Measurements from ENCODE around the gene XYLT1.

XYLT1 gene

DNA sequence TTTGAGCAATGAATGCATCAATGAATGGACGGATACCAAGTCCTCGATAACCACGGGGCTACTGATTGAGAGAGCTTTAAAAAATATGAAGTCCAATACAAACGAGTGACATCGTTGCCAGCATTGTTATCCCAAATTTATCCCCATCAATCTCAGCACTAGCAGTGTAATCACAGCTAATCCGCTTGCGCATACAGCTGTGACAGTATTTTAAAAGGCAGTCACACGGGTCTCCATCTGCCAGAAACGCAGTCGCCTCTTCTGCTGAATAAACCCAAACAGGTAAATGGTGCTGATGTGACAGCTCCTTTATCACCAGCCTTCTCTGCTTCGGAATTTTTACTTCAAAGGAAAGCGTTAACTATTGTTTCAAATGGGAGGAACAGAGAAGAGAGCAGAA lies 311.1 kb downstream of the XYLT1 start:
- no peaks in the 10 kb centered on the region for H3K27me3 ChIP-seq (ENCODE audit: control insufficient read depth, insufficient read depth, low read length)
- H3K4me3 ChIP-seq (ENCODE audit: low read depth, low read length), result no peak overlapping the region
- no peaks in the 10 kb centered on the region for H3K36me3 ChIP-seq (ENCODE audit: control insufficient read depth, insufficient read depth, low read length)
- H3K4me1 ChIP-seq (ENCODE audit: control insufficient read depth, insufficient read depth, low read length), result peaks cover 17% of the 10 kb centered on the region
- H3K9ac ChIP-seq (ENCODE audit: low read depth, low read length), result no peak overlapping the region
- no peaks in the 10 kb centered on the region for H3K9me3 ChIP-seq (ENCODE audit: control insufficient read depth, insufficient read depth, low read length)

DNA sequence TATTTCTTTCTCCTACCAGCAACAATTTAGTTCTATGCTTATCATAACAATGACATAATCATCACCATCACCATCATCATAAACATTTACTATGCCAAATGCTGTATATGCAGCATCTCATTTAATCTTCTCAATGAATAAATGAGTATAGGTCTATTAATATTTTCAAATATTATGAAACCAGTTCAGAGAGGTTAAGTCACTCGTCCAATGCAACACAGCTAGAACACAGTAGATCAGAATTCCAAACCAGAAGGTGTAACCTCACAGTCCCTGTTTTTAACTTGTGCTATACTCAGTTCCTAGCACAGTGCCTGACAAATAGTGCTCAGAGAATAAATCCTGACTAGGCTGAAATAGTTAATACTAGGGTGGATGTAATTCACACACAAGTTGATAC lies 314.8 kb downstream of the XYLT1 start:
- Histone ChIP-seq H3K27me3 (ENCODE audit: control insufficient read depth, insufficient read depth, low read length) (no peaks in the 10 kb centered on the region), H3K4me3 (ENCODE audit: low read depth, low read length) (no peak overlapping the region), H3K9me3 (ENCODE audit: control insufficient read depth, insufficient read depth, low read length) (no peaks in the 10 kb centered on the region), H3K4me1 (ENCODE audit: control insufficient read depth, insufficient read depth, low read length) (peaks cover 8% of the 10 kb centered on the region), H3K36me3 (ENCODE audit: control insufficient read depth, insufficient read depth, low read length) (no peaks in the 10 kb centered on the region), H3K9ac (ENCODE audit: low read depth, low read length) (no peak overlapping the region)

- Histone ChIP-seq H3K4me3 (ENCODE audit: low read depth, low read length) (no peak overlapping the region), H3K9me3 (ENCODE audit: control insufficient read depth, insufficient read depth, low read length) (no peaks in the 10 kb centered on the region), H3K36me3 (ENCODE audit: control insufficient read depth, insufficient read depth, low read length) (no peaks in the 10 kb centered on the region), H3K9ac (ENCODE audit: low read depth, low read length) (no peak overlapping the region), H3K27me3 (ENCODE audit: control insufficient read depth, insufficient read depth, low read length) (no peaks in the 10 kb centered on the region), H3K4me1 (ENCODE audit: control insufficient read depth, insufficient read depth, low read length) (peaks cover 5% of the 10 kb centered on the region)
These were observed 315.3 kb downstream of the XYLT1 start for GRCh38 chr16:17155485-17155884.

- no peaks in the 10 kb centered on the region for H3K27me3 ChIP-seq (ENCODE audit: control insufficient read depth, insufficient read depth, low read length)
- H3K9ac ChIP-seq (ENCODE audit: low read depth, low read length), result no peak overlapping the region
- no peaks in the 10 kb centered on the region for H3K36me3 ChIP-seq (ENCODE audit: control insufficient read depth, insufficient read depth, low read length)
- H3K9me3 ChIP-seq (ENCODE audit: control insufficient read depth, insufficient read depth, low read length), result no peaks in the 10 kb centered on the region
- H3K4me3 ChIP-seq (ENCODE audit: low read depth, low read length), result no peak overlapping the region
- peaks cover under 1% of the 10 kb centered on the region for H3K4me1 ChIP-seq (ENCODE audit: control insufficient read depth, insufficient read depth, low read length)
These were observed 315.8 kb downstream of the XYLT1 start for GRCh38 chr16:17154981-17155380.

- Histone ChIP-seq H3K4me1 (ENCODE audit: control insufficient read depth, insufficient read depth, low read length) (no peaks in the 10 kb centered on the region), H3K4me3 (ENCODE audit: low read depth, low read length) (no peak overlapping the region), H3K9me3 (ENCODE audit: control insufficient read depth, insufficient read depth, low read length) (no peaks in the 10 kb centered on the region), H3K36me3 (ENCODE audit: control insufficient read depth, insufficient read depth, low read length) (no peaks in the 10 kb centered on the region), H3K27me3 (ENCODE audit: control insufficient read depth, insufficient read depth, low read length) (no peaks in the 10 kb centered on the region), H3K9ac (ENCODE audit: low read depth, low read length) (no peak overlapping the region)
These were observed 318.4 kb downstream of the XYLT1 start for GRCh38 chr16:17152311-17152710.

GRCh38 chr16:17151335-17151734 lies 319.4 kb downstream of the XYLT1 start:
- H3K9me3 ChIP-seq (ENCODE audit: control insufficient read depth, insufficient read depth, low read length), result no peaks in the 10 kb centered on the region
- H3K4me1 ChIP-seq (ENCODE audit: control insufficient read depth, insufficient read depth, low read length), result no peaks in the 10 kb centered on the region
- no peak overlapping the region for H3K4me3 ChIP-seq (ENCODE audit: low read depth, low read length)
- no peaks in the 10 kb centered on the region for H3K36me3 ChIP-seq (ENCODE audit: control insufficient read depth, insufficient read depth, low read length)
- H3K9ac ChIP-seq (ENCODE audit: low read depth, low read length), result no peak overlapping the region
- H3K27me3 ChIP-seq (ENCODE audit: control insufficient read depth, insufficient read depth, low read length), result no peaks in the 10 kb centered on the region

DNA sequence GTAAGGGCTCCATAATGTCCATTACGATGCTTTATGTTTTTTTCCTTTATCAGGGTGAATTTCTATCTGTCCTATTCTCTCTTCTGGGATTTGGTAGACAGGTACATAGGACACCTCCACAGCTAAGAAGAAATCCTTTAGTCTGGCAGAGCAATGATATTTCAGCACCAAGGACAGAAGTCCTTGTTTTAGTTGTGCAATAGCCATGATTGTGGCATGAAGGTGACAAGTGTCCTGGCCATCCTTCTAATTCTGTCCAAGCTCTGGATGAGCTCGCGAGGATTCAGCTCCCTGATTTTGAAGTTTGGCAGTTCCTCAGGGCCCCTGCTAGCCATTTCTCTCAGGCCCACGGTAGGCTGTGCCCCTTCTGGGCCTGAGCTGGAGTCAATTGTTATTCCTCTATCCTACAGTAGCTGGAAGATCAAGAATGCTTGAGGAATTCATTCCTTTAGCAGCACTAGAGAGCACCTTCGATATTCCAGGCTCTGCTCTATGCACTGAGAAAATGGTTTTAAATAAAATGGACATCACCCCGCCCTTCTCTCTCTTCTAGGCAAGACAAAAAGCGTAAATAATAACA lies 320.8 kb downstream of the XYLT1 start:
- Histone ChIP-seq H3K4me3 (ENCODE audit: low read depth, low read length) (no peak overlapping the region), H3K27me3 (ENCODE audit: control insufficient read depth, insufficient read depth, low read length) (no peaks in the 10 kb centered on the region), H3K9me3 (ENCODE audit: control insufficient read depth, insufficient read depth, low read length) (no peaks in the 10 kb centered on the region), H3K36me3 (ENCODE audit: control insufficient read depth, insufficient read depth, low read length) (no peaks in the 10 kb centered on the region), H3K9ac (ENCODE audit: low read depth, low read length) (no peak overlapping the region), H3K4me1 (ENCODE audit: control insufficient read depth, insufficient read depth, low read length) (no peaks in the 10 kb centered on the region)

- Histone ChIP-seq H3K36me3 (ENCODE audit: control insufficient read depth, insufficient read depth, low read length) (no peaks in the 10 kb centered on the region), H3K4me1 (ENCODE audit: control insufficient read depth, insufficient read depth, low read length) (no peaks in the 10 kb centered on the region), H3K27me3 (ENCODE audit: control insufficient read depth, insufficient read depth, low read length) (no peaks in the 10 kb centered on the region), H3K9me3 (ENCODE audit: control insufficient read depth, insufficient read depth, low read length) (no peaks in the 10 kb centered on the region), H3K4me3 (ENCODE audit: low read depth, low read length) (no peak overlapping the region), H3K9ac (ENCODE audit: low read depth, low read length) (no peak overlapping the region)
These were observed 322.8 kb downstream of the XYLT1 start for GRCh38 chr16:17147942-17148341.

DNA sequence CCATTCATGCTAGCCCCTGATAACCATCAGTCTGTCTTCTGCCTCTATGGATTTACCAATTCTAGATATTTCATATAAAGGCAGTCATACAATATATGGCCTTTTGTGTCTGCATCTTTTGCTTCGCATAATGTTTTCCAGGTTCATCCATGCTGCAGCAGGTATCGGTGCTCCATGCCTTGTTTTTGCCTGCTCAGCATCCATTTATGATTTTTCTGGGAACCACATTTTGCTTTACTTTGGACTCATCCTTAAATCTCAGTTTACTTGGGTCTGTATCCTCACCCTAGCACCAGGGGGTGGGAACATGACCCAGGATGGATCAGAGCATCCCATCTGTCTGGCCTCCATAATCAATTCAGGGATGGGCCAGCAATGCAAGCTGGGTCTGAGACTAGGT lies 325.7 kb downstream of the XYLT1 start:
- H3K4me3 ChIP-seq (ENCODE audit: low read depth, low read length), result no peak overlapping the region

DNA sequence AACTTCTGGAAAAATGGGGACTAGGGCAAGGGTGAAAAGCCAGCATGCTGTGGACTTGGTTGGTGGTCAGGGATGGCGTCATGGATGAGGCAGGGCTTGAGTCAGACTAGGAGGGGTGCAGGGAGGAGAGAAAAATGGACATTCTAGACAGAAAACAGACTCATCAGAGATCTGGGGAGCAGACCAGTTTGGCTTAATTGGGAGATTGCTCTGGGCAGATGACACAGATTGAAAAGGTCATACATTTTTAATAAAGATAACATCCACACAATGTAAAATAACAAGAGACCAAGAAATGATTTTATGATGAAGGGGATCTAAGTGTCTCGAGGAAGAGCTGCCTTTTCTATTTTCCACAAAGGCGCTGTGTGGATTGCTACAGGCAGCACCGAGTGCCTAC lies 326.3 kb downstream of the XYLT1 start:
- H3K4me3 ChIP-seq (ENCODE audit: low read depth, low read length), result no peak overlapping the region
- no peaks in the 10 kb centered on the region for H3K36me3 ChIP-seq (ENCODE audit: control insufficient read depth, insufficient read depth, low read length)
- H3K9me3 ChIP-seq (ENCODE audit: control insufficient read depth, insufficient read depth, low read length), result no peaks in the 10 kb centered on the region
- H3K27me3 ChIP-seq (ENCODE audit: control insufficient read depth, insufficient read depth, low read length), result no peaks in the 10 kb centered on the region
- no peak overlapping the region for H3K9ac ChIP-seq (ENCODE audit: low read depth, low read length)
- no peaks in the 10 kb centered on the region for H3K4me1 ChIP-seq (ENCODE audit: control insufficient read depth, insufficient read depth, low read length)

More for the DNA sequence above, 325.7 kb downstream of the XYLT1 start:
- Histone ChIP-seq H3K9ac (ENCODE audit: low read depth, low read length) (no peak overlapping the region), H3K4me1 (ENCODE audit: control insufficient read depth, insufficient read depth, low read length) (no peaks in the 10 kb centered on the region), H3K9me3 (ENCODE audit: control insufficient read depth, insufficient read depth, low read length) (no peaks in the 10 kb centered on the region), H3K27me3 (ENCODE audit: control insufficient read depth, insufficient read depth, low read length) (no peaks in the 10 kb centered on the region), H3K36me3 (ENCODE audit: control insufficient read depth, insufficient read depth, low read length) (no peaks in the 10 kb centered on the region)

DNA sequence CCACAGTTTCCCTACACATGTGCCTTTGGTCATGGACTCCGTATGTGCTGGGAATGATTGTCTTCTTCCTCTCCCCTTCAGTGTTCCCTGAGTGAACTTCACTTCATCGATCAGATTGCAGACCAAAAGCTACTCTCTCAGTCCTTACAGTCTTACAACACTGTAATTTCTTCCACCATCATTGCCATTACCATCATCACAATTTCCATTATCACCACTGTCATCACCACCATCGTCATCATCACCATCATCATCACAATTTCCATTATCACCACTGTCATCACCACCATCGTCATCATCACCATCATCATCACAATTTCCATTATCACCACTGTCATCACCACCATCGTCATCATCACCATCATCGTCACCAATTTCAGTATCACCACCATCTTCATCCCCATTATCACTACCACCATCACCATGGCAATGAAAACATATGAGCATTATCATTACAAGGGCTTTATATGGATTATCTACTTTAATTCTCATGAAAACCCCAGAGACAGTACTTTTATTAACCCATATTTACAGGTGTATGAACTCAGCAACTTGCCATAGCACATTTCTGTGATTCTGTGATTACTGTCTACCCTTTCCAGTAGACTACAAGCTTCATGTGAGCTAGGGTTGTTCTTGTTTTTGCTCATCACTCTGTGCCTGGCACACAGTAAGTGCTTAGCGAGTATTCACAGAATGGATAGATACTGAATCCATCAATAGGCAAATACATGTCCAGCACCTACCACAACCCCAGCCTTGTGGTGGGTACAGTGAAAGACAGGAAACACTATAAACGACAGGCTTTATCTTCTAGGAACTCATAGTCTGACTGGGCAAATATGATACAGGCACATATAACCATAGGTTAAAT lies 327.0 kb downstream of the XYLT1 start:
- Histone ChIP-seq H3K36me3 (ENCODE audit: control insufficient read depth, insufficient read depth, low read length) (no peaks in the 10 kb centered on the region), H3K9me3 (ENCODE audit: control insufficient read depth, insufficient read depth, low read length) (no peaks in the 10 kb centered on the region)

GRCh38 chr16:17138801-17139200 lies 332.0 kb downstream of the XYLT1 start:
- Histone ChIP-seq H3K27me3 (ENCODE audit: control insufficient read depth, insufficient read depth, low read length) (no peaks in the 10 kb centered on the region), H3K4me1 (ENCODE audit: control insufficient read depth, insufficient read depth, low read length) (no peaks in the 10 kb centered on the region), H3K9me3 (ENCODE audit: control insufficient read depth, insufficient read depth, low read length) (no peaks in the 10 kb centered on the region), H3K36me3 (ENCODE audit: control insufficient read depth, insufficient read depth, low read length) (peaks cover 3% of the 10 kb centered on the region), H3K4me3 (ENCODE audit: low read depth, low read length) (no peak overlapping the region), H3K9ac (ENCODE audit: low read depth, low read length) (no peak overlapping the region)

More for the DNA sequence above, 327.0 kb downstream of the XYLT1 start:
- H3K9ac ChIP-seq (ENCODE audit: low read depth, low read length), result no peak overlapping the region
- no peaks in the 10 kb centered on the region for H3K4me1 ChIP-seq (ENCODE audit: control insufficient read depth, insufficient read depth, low read length)
- H3K4me3 ChIP-seq (ENCODE audit: low read depth, low read length), result no peak overlapping the region
- no peaks in the 10 kb centered on the region for H3K27me3 ChIP-seq (ENCODE audit: control insufficient read depth, insufficient read depth, low read length)

All from iPS-15b (cell line).